ENCODE measurements around the gene CLTCL1. TPM values are rescaled to one million over a fixed set of nuclear protein-coding genes. Genes with fewer than 3 reads are reported as not detected.

The CLTCL1 gene
- total and polyA plus RNA-seq, 12 donors, result 13.0 to 62.8 (median 21.8) TPM

DNA sequence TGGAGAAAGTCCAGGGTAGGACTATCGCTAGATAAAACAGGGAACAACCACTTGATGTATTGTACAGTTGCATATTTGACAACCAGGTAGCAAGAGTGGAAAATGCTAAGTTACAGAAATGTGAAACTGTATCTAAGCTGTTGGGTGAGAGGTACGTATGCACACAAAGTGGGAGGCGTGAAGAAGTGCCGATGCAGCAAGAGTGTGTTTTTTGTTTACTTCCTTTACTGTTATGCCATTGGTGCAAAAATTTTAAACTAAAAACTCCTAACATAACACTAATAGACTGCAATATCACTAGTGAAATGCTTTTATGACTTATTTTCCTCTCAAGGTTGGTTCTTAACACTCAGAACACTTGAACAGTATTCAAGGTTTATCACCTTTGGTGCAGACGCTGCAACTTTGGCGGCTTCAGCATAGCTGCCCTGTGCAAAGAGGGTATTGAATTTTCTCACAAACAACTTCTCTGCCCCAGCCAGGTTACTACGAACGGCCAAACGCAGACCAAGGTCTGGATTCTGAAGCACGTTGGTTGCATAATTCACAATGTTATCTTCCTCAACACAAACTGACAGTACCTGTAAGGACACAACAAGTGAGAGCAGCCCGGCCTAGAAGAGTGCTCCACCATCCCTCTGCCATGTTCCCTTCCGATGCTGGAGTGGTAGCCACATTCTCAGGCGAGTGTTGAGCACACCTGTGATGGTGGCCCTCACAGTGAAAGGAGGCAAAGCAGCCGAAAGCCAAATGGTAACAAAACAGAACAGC lies 57.2 kb downstream of the CLTCL1 start:
- Histone ChIP-seq H3K27ac (no peak overlapping the region), H3K9me3 (replicated peaks in 1 of 3) (no peaks in the 10 kb centered on the region), H3K36me3 (replicated peaks in 1 of 2) (peaks cover 0 to 17% of the 10 kb centered on the region in 2 donors), H3K27me3 (no peaks in the 10 kb centered on the region), H3K4me1 (replicated peaks in 1 of 2) (no peaks in the 10 kb centered on the region), H3K4me3 (no peak overlapping the region)
- no peak for DNase-seq
- intact Hi-C loops (cut with DNase I), result no loop called here
- no peak for TF ChIP-seq POLR2A (IDR thresholded peaks at IDR 0.05)
- TF ChIP-seq, protein P1, sequence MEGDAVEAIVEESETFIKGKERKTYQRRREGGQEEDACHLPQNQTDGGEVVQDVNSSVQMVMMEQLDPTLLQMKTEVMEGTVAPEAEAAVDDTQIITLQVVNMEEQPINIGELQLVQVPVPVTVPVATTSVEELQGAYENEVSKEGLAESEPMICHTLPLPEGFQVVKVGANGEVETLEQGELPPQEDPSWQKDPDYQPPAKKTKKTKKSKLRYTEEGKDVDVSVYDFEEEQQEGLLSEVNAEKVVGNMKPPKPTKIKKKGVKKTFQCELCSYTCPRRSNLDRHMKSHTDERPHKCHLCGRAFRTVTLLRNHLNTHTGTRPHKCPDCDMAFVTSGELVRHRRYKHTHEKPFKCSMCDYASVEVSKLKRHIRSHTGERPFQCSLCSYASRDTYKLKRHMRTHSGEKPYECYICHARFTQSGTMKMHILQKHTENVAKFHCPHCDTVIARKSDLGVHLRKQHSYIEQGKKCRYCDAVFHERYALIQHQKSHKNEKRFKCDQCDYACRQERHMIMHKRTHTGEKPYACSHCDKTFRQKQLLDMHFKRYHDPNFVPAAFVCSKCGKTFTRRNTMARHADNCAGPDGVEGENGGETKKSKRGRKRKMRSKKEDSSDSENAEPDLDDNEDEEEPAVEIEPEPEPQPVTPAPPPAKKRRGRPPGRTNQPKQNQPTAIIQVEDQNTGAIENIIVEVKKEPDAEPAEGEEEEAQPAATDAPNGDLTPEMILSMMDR (IDR thresholded peaks at IDR 0.05), result no peak
- WGBS, 4 donors, result 85 to 93% (median 89%) methylated on average over 14 of the region's 14 CpGs

DNA sequence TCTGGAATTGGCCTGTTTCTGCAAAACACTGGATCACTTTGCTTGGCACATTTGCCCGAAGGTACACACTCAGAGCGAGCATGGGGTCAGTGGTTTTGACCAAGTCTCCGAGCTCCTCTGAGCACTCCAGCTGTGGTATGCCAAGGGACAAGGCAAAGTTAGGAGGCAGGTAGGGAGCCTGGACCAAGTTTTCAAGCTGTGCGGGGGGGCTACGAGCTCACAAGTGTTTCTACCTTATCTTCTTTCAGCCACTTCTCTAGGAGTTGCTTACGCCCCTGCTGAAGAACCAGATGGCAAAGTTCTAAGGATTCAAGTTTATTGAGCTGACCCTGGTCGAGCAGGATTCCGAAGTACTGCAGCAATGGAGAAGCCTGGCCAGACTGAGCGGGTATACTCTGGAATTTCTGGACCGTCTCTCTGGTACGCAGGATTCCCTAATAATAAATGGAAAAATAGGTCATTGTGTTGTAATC lies 58.3 kb downstream of the CLTCL1 start:
- no peaks in the 10 kb centered on the region for H3K9me3 ChIP-seq (replicated peaks in 1 of 3)
- peaks cover 0 to 16% of the 10 kb centered on the region in 2 donors for H3K36me3 ChIP-seq (replicated peaks in 1 of 2)
- no peak for TF ChIP-seq POLR2A (IDR thresholded peaks at IDR 0.05)
- TF ChIP-seq, protein P1 (IDR thresholded peaks at IDR 0.05), result no peak
- no peak for DNase-seq
- H3K4me1 ChIP-seq (replicated peaks in 1 of 2), result no peaks in the 10 kb centered on the region
- no peak overlapping the region for H3K27ac ChIP-seq
- no peaks in the 10 kb centered on the region for H3K27me3 ChIP-seq
- no peak overlapping the region for H3K4me3 ChIP-seq
- intact Hi-C loops (cut with DNase I), result no loop called here
- 95 to 97% (median 96%) methylated on average over 11 of the region's 11 CpGs for WGBS, 4 donors

DNA sequence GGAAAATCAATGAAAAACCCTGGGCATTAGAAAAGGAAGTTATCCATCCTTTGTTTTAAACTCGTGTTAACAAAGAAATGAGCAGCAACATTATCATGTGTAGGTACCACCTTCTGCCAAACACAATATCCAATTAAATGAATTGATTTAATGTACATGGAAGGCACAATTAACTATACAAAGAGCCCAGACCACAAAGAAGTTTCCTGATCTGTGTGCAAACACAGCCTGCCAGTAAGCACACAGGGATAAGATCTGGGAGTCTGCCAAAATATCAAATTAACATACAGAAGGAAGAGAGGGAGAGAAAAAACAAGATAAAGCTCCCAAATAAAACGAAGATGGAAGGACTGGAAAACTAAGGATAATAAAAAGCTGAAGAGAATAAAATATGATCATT lies 58.9 kb downstream of the CLTCL1 start:
- no peaks in the 10 kb centered on the region for H3K27me3 ChIP-seq
- no peak overlapping the region for H3K4me3 ChIP-seq
- H3K9me3 ChIP-seq (replicated peaks in 1 of 3), result no peaks in the 10 kb centered on the region
- intact Hi-C loops (cut with DNase I), result no loop called here
- no peak overlapping the region for H3K27ac ChIP-seq
- no peaks in the 10 kb centered on the region for H3K4me1 ChIP-seq (replicated peaks in 1 of 2)
- no peak for DNase-seq
- H3K36me3 ChIP-seq (replicated peaks in 1 of 2), result peaks cover 0 to 20% of the 10 kb centered on the region in 2 donors
- TF ChIP-seq, protein P1 (IDR thresholded peaks at IDR 0.05), result no peak
- TF ChIP-seq POLR2A (IDR thresholded peaks at IDR 0.05), result no peak
- WGBS, 4 donors, result 60 to 65% (median 62%) methylated on average over 2 of the region's 2 CpGs

DNA sequence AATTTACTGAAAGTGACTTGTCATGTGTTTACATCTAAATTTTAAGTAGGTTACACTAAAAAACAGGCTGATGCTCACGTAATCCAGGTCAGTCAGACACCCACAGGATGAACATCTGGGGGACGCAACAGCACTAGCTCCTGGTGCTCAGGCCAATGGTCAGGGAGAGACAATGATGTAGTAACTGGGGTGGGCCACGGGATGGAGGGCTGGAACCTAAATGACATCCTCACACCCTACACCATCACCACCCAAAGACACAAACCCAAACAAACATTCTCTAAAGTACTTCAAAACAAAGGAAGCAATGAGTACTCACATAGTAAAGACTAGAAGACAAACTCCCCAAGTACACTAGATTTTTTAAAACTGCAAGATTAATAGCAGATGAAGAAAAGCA lies 59.5 kb downstream of the CLTCL1 start:
- Histone ChIP-seq H3K4me1 (replicated peaks in 1 of 2) (no peaks in the 10 kb centered on the region), H3K36me3 (replicated peaks in 1 of 2) (peaks cover 0 to 20% of the 10 kb centered on the region in 2 donors), H3K4me3 (no peak overlapping the region), H3K27me3 (no peaks in the 10 kb centered on the region), H3K9me3 (replicated peaks in 1 of 3) (no peaks in the 10 kb centered on the region), H3K27ac (no peak overlapping the region)
- DNase-seq, result no peak
- TF ChIP-seq POLR2A (IDR thresholded peaks at IDR 0.05), result no peak
- TF ChIP-seq, protein P1 (IDR thresholded peaks at IDR 0.05), result no peak
- intact Hi-C loops (cut with DNase I), result no loop called here
- 84 to 97% (median 94%) methylated on average over 3 of the region's 3 CpGs for WGBS, 4 donors
